ENCODE measurements around the gene ARID5B.

GRCh38 chr10:62071846-62072281 is 170.4 kb downstream of the ARID5B start:
- TF ChIP-seq CTCF (conservative IDR thresholded peaks at IDR 0.05 in 1 of 2, IDR thresholded peaks at IDR 0.05 in 1 of 2; ENCODE audit: extremely low read depth in 1 of 2, insufficient read depth in 1 of 2, low read depth in 1 of 2, low read length in 2 of 2): no peak
- TF ChIP-seq EZH2 (IDR thresholded peaks at IDR 0.05; ENCODE audit: borderline replicate concordance, low read length): no peak

All from mammary epithelial cell (primary cell).